GM23338 (cell line): ENCODE results near the gene ARHGAP27. TPM values are rescaled to one million over a fixed set of nuclear protein-coding genes. Genes with fewer than 3 reads are reported as not detected.

Experiments used
- ATAC-seq: fragments of 200-7000 bp; cut with Tn5 transposase; 3 replicates; pipeline ENCODE4 v1.9.1; 2020
- DNase-seq: peaks from one replicate; pipeline ENCODE4 v3.0.0-alpha.2; 2015; ENCODE audit warnings: low spot score
- H2AFZ ChIP-seq: fragments of 200-600 bp; sonication (generic); 2 replicates; pipeline ENCODE4 v1.8.0; 2016; ENCODE audit warnings: antibody characterized with exemption, mild to moderate bottlenecking, moderate library complexity
- H3F3A ChIP-seq: fragments of 200-600 bp; sonication (generic); replicated peaks from 2 replicates; pipeline ENCODE4 v1.8.0; 2017; ENCODE audit warnings: antibody characterized with exemption, mixed run types, low read depth
- H3K27ac ChIP-seq: fragments of 200-600 bp; sonication (generic); 2 replicates; pipeline ENCODE4 v1.6.1; 2016; ENCODE audit warnings: low read depth
- H3K27me3 ChIP-seq: fragments of 200-600 bp; sonication (generic); 2 replicates; pipeline ENCODE4 v1.8.0; 2016; ENCODE audit warnings: mild to moderate bottlenecking, mixed run types, moderate library complexity; ENCODE audit not compliant: insufficient read depth
- H3K36me3 ChIP-seq: fragments of 200-600 bp; sonication (generic); 2 replicates; pipeline ENCODE4 v1.8.0; 2016; ENCODE audit warnings: mild to moderate bottlenecking; ENCODE audit not compliant: insufficient read depth
- H3K4me1 ChIP-seq: fragments of 200-600 bp; sonication (generic); 2 replicates; pipeline ENCODE4 v1.8.0; 2016; ENCODE audit warnings: mild to moderate bottlenecking, moderate library complexity; ENCODE audit not compliant: insufficient read depth
- H3K4me2 ChIP-seq: fragments of 200-600 bp; sonication (generic); 2 replicates; pipeline ENCODE4 v1.7.1; 2017; ENCODE audit warnings: mixed run types
- H3K4me3 ChIP-seq: fragments of 200-600 bp; sonication (generic); 2 replicates; pipeline ENCODE4 v1.6.1; 2016; ENCODE audit warnings: mixed run types
- H3K79me2 ChIP-seq: fragments of 200-600 bp; sonication (generic); replicated peaks from 2 replicates; pipeline ENCODE4 v1.8.0; 2017; ENCODE audit warnings: mild to moderate bottlenecking; ENCODE audit not compliant: insufficient read depth
- H3K9me2 ChIP-seq: fragments of 200-600 bp; sonication (generic); 2 replicates; pipeline ENCODE4 v1.8.0; 2017; ENCODE audit not compliant: insufficient read depth
- H4K20me1 ChIP-seq: fragments of 200-600 bp; sonication (generic); replicated peaks from 2 replicates; pipeline ENCODE4 v1.8.0; 2017; ENCODE audit warnings: mild to moderate bottlenecking; ENCODE audit not compliant: insufficient read depth
- H3K27ac Mint-ChIP-seq: 2 replicates; pipeline ENCODE4 v1.8.0; 2020; ENCODE audit warnings: inconsistent platforms, mild to moderate bottlenecking, moderate library complexity, mixed read lengths
- H3K27me3 Mint-ChIP-seq: 3 replicates; pipeline ENCODE4 v1.8.0; 2022; ENCODE audit warnings: low read depth, mild to moderate bottlenecking, moderate library complexity, mixed read lengths, inconsistent platforms; ENCODE audit not compliant: insufficient read depth, poor library complexity
- H3K36me3 Mint-ChIP-seq: 3 replicates; pipeline ENCODE4 v1.8.0; 2021; ENCODE audit warnings: low read depth, mild to moderate bottlenecking, inconsistent platforms, moderate library complexity, mixed read lengths
- H3K4me1 Mint-ChIP-seq: 3 replicates; pipeline ENCODE4 v1.8.0; 2020; ENCODE audit warnings: mild to moderate bottlenecking, inconsistent platforms, mixed read lengths
- H3K4me3 Mint-ChIP-seq: 3 replicates; pipeline ENCODE4 v1.8.0; 2021; ENCODE audit warnings: moderate library complexity, mild to moderate bottlenecking, inconsistent platforms, mixed read lengths
- H3K9me3 Mint-ChIP-seq: 3 replicates; pipeline ENCODE4 v1.8.0; 2020; ENCODE audit warnings: moderate library complexity, mild to moderate bottlenecking, inconsistent platforms, mixed read lengths
- CTCF ChIP-seq, 2 experiments: fragments of 200-600 bp in 1 of 2; sonication (generic) in 1 of 2; conservative IDR thresholded peaks; 2 replicates each; pipeline versions ENCODE4 v1.5.1 to v1.6.1; 2016 to 2017; ENCODE audit warnings: antibody characterized with exemption in 2 of 2, low read depth in 2 of 2, mild to moderate bottlenecking in 2 of 2, moderate library complexity in 1 of 2
- EZH2 ChIP-seq: fragments of 200-600 bp; sonication (generic); IDR thresholded peaks from one replicate; pipeline ENCODE4 v1.8.0; 2017; ENCODE audit warnings: antibody characterized with exemption, mild to moderate bottlenecking, low read depth; ENCODE audit not compliant: unreplicated experiment
- JUNB ChIP-seq: IDR thresholded peaks from one replicate; pipeline ENCODE4 v1.6.1; 2016; ENCODE audit warnings: antibody characterized with exemption; ENCODE audit not compliant: unreplicated experiment
- STAT1 ChIP-seq: IDR thresholded peaks from one replicate; pipeline ENCODE4 v1.6.1; 2016; ENCODE audit warnings: antibody characterized with exemption; ENCODE audit not compliant: unreplicated experiment
- ZNF114 ChIP-seq: fragments of 250-450 bp; sonication (Bioruptor Pico); IDR thresholded peaks from 2 replicates; pipeline ENCODE4 v1.5.0; 2020; ENCODE audit warnings: mild to moderate bottlenecking, moderate library complexity
- ZNF462 ChIP-seq: fragments of 250-450 bp; sonication (Bioruptor Pico); IDR thresholded peaks from 2 replicates; pipeline ENCODE4 v1.5.0; 2020; ENCODE audit warnings: mild to moderate bottlenecking, moderate library complexity
- polyA plus RNA-seq: library from polyadenylated mRNA; unstranded; fragments of >200 nt; fragmentation: Nextera tagmentation; extraction: Ambion mirVana; gene quantifications from 2 replicates; pipeline ENCODE4 v1.2.1, GENCODE V29; 2016
- total RNA-seq: library from RNA; depleted of rRNA; stranded (reverse); fragments of >200 nt; shearing (Covaris generic); gene quantifications from 2 replicates; pipeline ENCODE4 v1.2.3, GENCODE V29; 2014
- TF ChIP-seq, protein P1 (sequence below): IDR thresholded peaks from 2 replicates; pipeline ENCODE4 v1.6.1; 2016; ENCODE audit warnings: antibody characterized with exemption

Gene ARHGAP27
- total and polyA plus RNA-seq, 2 experiments from 2014 or later: 5.9 to 17.7 TPM

GRCh38 chr17:45382226-45382625, 50.4 kb downstream of the ARHGAP27 start:
- Histone ChIP-seq H3K4me2 (no peak overlapping the region), H2AFZ (no peak overlapping the region), H4K20me1 (no peaks in the 10 kb centered on the region), H3K4me3 (no peak overlapping the region), H3K4me1 (no peaks in the 10 kb centered on the region; the same call in 1 of the 2 replicates), H3K79me2 (no peaks in the 10 kb centered on the region), H3K9me2 (no peaks in the 10 kb centered on the region), H3K27me3 (no peaks in the 10 kb centered on the region), H3F3A (no peaks in the 10 kb centered on the region), H3K36me3 (no peaks in the 10 kb centered on the region), H3K27ac (no peak overlapping the region)
- Mint-ChIP-seq H3K9me3 (no peaks in the 10 kb centered on the region; the same call in 2 of the 3 replicates), H3K36me3 (no peaks in the 10 kb centered on the region), H3K4me1 (peaks cover 18% of the 10 kb centered on the region), H3K27me3 (peaks cover 14% of the 10 kb centered on the region), H3K4me3 (no peak overlapping the region), H3K27ac (no peak overlapping the region)
- no peak for TF ChIP-seq ZNF114 (CRISPR knock-in tag)
- TF ChIP-seq EZH2: no peak
- TF ChIP-seq, protein P1, sequence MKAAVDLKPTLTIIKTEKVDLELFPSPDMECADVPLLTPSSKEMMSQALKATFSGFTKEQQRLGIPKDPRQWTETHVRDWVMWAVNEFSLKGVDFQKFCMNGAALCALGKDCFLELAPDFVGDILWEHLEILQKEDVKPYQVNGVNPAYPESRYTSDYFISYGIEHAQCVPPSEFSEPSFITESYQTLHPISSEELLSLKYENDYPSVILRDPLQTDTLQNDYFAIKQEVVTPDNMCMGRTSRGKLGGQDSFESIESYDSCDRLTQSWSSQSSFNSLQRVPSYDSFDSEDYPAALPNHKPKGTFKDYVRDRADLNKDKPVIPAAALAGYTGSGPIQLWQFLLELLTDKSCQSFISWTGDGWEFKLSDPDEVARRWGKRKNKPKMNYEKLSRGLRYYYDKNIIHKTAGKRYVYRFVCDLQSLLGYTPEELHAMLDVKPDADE: no peak
- TF ChIP-seq STAT1: no peak
- ATAC-seq (no peak), DNase-seq (no peak)

DNA sequence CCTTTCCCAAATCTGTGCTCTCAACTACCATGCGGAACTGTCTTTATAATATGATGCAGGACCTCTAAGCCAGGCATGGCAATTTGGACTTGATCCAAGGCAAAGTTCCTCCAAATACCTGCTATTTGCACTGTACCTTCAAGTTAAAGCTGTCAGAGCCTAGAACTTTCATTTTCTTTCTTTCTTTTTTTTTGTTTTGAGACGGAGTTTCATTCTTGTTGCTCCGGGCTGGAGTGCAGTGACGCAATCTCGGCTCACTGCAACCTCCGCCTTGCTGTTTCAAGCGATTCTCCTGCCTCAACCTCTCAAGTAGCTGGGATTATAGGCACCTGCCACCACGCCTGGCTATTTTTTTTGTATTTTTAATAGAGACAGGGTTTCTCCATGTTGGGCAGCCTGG, 51.7 kb downstream of the ARHGAP27 start:
- Mint-ChIP-seq H3K4me3 (no peak overlapping the region), H3K27ac (no peak overlapping the region), H3K9me3 (no peaks in the 10 kb centered on the region; the same call in 2 of the 3 replicates), H3K4me1 (peaks cover 27% of the 10 kb centered on the region), H3K36me3 (no peaks in the 10 kb centered on the region), H3K27me3 (peaks cover 18% of the 10 kb centered on the region)
- H3K79me2 ChIP-seq: no peaks in the 10 kb centered on the region
- H2AFZ ChIP-seq: no peak overlapping the region
- H3K27ac ChIP-seq: no peak overlapping the region
- TF ChIP-seq EZH2: no peak
- TF ChIP-seq ZNF114 (CRISPR knock-in tag): no peak
- no peak for TF ChIP-seq CTCF (conservative IDR thresholded peaks at IDR 0.05; ENCODE audit: low read depth in 2 of 2)
- no peak for TF ChIP-seq ZNF462 (CRISPR knock-in tag)
- TF ChIP-seq JUNB: no peak
- TF ChIP-seq, protein P1: no peak
- H3F3A ChIP-seq: 0 out of 2 replicates have a peak, but pooled peaks cover 3% of the 10 kb centered on the region
- no peaks in the 10 kb centered on the region for H3K9me2 ChIP-seq
- H3K4me1 ChIP-seq: peaks cover 5% of the 10 kb centered on the region
- no peaks in the 10 kb centered on the region for H3K27me3 ChIP-seq
- H3K36me3 ChIP-seq: no peaks in the 10 kb centered on the region
- H3K4me2 ChIP-seq: no peak overlapping the region
- DNase-seq (no peak), ATAC-seq (no peak)
- no peaks in the 10 kb centered on the region for H4K20me1 ChIP-seq
- H3K4me3 ChIP-seq: no peak overlapping the region
